MCF 10A (cell line): Measurements from ENCODE around the gene ZNF433. TPM values are rescaled to one million over a fixed set of nuclear protein-coding genes. Genes with fewer than 3 reads are reported as not detected.
A peak's percentile ranks its signal among the peaks of the same experiment; 100 is the strongest.

Experiments
- BruUV-seq: library from RNA; stranded (reverse); fragments of 400-500 nt; replicated peaks from 2 replicates; lab custom pipeline; 2021; lab: Mats Ljungman, UMichigan
- CTCF ChIA-PET: fragments of 300-600 bp; sonication (Branson Sonifier 250); formaldehyde crosslinking; extraction: SDS; loops from one replicate; lab custom pipeline; 2021; ENCODE audit warnings: antibody characterized with exemption, inconsistent platforms; lab: Yijun Ruan, JAX
- POLR2A ChIA-PET: fragments of 300-600, 350-650 bp; sonication (Branson Sonifier 250); formaldehyde crosslinking; extraction: SDS; loops from one replicate; lab custom pipeline; 2020; ENCODE audit warnings: antibody characterized with exemption, inconsistent platforms; lab: Yijun Ruan, JAX
- DNase-seq: peaks from one replicate; pipeline ENCODE4 v3.0.0-alpha.2; 2018; ENCODE audit not compliant: unreplicated experiment
- H3K27ac Mint-ChIP-seq: one replicate; pipeline ENCODE4 v1.8.0; 2022; ENCODE audit warnings: mild to moderate bottlenecking, low read depth, mixed read lengths; ENCODE audit not compliant: unreplicated experiment
- H3K27me3 Mint-ChIP-seq: one replicate; pipeline ENCODE4 v1.8.0; 2022; ENCODE audit warnings: mixed read lengths; ENCODE audit not compliant: insufficient read depth, unreplicated experiment
- H3K36me3 Mint-ChIP-seq: one replicate; pipeline ENCODE4 v1.8.0; 2022; ENCODE audit warnings: mild to moderate bottlenecking, moderate library complexity, mixed read lengths; ENCODE audit not compliant: insufficient read depth, unreplicated experiment
- H3K4me1 Mint-ChIP-seq: one replicate; pipeline ENCODE4 v1.8.0; 2022; ENCODE audit warnings: mixed read lengths; ENCODE audit not compliant: insufficient read depth, unreplicated experiment
- H3K4me3 Mint-ChIP-seq: one replicate; pipeline ENCODE4 v1.8.0; 2022; ENCODE audit warnings: mild to moderate bottlenecking, moderate library complexity, mixed read lengths; ENCODE audit not compliant: unreplicated experiment
- H3K9me3 Mint-ChIP-seq: one replicate; pipeline ENCODE4 v1.8.0; 2022; ENCODE audit warnings: mixed read lengths; ENCODE audit not compliant: unreplicated experiment
- intact Hi-C: fragments of 100-400 bp; cut with micrococcal nuclease; formaldehyde crosslinking; loops from 2 replicates; pipeline ENCODE4 v1.14.1; 2022
- total RNA-seq: library from RNA; stranded (reverse); gene quantifications from 2 replicates; pipeline ENCODE4 v1.2.3, GENCODE V29; 2022
- TF ChIP-seq, protein P1 (sequence below): fragments of 200-600 bp; IDR thresholded peaks from one replicate; pipeline ENCODE4 v1.8.0; 2022; ENCODE audit warnings: antibody characterized with exemption, mild to moderate bottlenecking; ENCODE audit not compliant: unreplicated experiment

Gene ZNF433
- total RNA-seq, 1 experiment from 2014 or later: 1.3 TPM

- intact Hi-C loops: no loop called here
- Mint-ChIP-seq H3K27me3 (no peaks in the 10 kb centered on the region), H3K4me1 (no peaks in the 10 kb centered on the region), H3K27ac (no peak overlapping the region), H3K36me3 (no peaks in the 10 kb centered on the region), H3K4me3 (no peak overlapping the region), H3K9me3 (peaks cover 29% of the 10 kb centered on the region)
- POLR2A ChIA-PET: no interaction called here
- BruUV-seq: no TSS peak
- no peak for DNase-seq
- TF ChIP-seq, protein P1, sequence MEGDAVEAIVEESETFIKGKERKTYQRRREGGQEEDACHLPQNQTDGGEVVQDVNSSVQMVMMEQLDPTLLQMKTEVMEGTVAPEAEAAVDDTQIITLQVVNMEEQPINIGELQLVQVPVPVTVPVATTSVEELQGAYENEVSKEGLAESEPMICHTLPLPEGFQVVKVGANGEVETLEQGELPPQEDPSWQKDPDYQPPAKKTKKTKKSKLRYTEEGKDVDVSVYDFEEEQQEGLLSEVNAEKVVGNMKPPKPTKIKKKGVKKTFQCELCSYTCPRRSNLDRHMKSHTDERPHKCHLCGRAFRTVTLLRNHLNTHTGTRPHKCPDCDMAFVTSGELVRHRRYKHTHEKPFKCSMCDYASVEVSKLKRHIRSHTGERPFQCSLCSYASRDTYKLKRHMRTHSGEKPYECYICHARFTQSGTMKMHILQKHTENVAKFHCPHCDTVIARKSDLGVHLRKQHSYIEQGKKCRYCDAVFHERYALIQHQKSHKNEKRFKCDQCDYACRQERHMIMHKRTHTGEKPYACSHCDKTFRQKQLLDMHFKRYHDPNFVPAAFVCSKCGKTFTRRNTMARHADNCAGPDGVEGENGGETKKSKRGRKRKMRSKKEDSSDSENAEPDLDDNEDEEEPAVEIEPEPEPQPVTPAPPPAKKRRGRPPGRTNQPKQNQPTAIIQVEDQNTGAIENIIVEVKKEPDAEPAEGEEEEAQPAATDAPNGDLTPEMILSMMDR: no peak
- CTCF ChIA-PET: no interaction called here
Observed at GRCh38 chr19:12075538-12076139, 40.2 kb upstream of the ZNF433 start.

DNA sequence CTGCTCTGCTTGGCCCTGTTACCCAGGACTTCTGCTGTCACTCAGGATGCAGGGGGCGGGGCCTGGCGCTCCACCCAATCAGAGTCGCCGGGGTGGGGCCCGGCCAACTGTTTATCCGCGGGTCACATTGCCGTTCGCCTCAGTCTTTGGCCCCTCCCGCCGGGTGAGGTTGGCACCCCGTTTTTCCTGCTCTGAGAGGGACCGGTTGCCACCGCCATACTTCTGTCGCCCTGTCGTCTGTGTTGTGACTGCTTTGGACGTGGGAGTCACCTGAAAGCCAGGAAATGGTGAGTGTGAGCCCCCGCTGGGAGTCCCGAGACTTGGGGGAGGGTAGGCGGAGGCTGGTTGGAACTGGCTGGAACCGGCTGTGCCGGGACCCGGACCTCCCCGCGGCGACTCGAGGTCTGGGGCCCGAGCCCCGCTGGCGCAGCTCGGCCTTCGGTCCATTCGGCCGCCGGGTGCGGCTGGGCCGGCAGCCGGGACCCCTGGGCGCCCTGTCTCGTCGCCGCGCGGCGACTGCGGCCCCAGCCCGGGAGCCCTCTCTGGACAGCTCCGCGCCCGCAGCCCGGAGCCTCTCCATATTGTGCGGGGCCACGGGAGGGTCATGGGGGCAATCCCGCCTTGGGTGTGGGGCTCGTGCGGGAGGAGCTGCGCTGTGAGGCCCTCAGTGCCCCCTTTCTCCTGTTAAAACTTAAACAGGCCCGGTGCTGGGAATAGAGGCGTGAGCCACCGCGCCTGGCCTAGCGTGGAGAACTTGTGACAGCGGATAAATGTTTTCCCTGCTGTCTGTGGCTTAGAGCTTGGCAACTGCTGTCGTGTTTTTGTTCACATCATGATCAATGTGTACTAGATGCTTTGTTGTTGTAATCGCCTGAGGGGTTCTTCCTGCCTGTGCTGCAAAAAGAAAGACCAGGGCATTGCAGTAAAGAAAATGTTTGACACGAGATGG lies 29.4 kb upstream of the ZNF433 start, which contains the start of gene ZNF844:
Gene ZNF844 (plus strand): TSS at position 142 of the 949 bp plus-strand sequence. CDS start 143 bp downstream, at position 285.
- intact Hi-C loops: no loop called here
- H3K9me3 Mint-ChIP-seq: no peaks in the 10 kb centered on the region
- POLR2A ChIA-PET: no interaction called here
- H3K4me3 Mint-ChIP-seq: no peak within 1 kb of the TSS
- H3K27me3 Mint-ChIP-seq: no peaks in the 10 kb centered on the region
- DNase-seq: no peak
- no peaks in the 10 kb centered on the region for H3K36me3 Mint-ChIP-seq
- TF ChIP-seq, protein P1: no peak
- H3K27ac Mint-ChIP-seq: no peak within 1 kb of the TSS
- CTCF ChIA-PET: interaction anchor here (0.6 kb wide), 2 partner anchors 57 to 142 kb away, joined by 3 to 4 read pairs; no protein-coding TSS in a partner anchor
- no TSS peak for BruUV-seq
- H3K4me1 Mint-ChIP-seq: no peaks in the 10 kb centered on the region

- DNase-seq: no peak
- intact Hi-C loops: no loop called here
- ChIA-PET POLR2A (no interaction called here), CTCF (no interaction called here)
- TF ChIP-seq, protein P1: no peak
- BruUV-seq: no TSS peak
- no peaks in the 10 kb centered on the region for H3K4me1 Mint-ChIP-seq
- H3K9me3 Mint-ChIP-seq: peaks cover 15% of the 10 kb centered on the region
- H3K27ac Mint-ChIP-seq: no peak overlapping the region
- no peaks in the 10 kb centered on the region for H3K36me3 Mint-ChIP-seq
- H3K4me3 Mint-ChIP-seq: no peak overlapping the region
- no peaks in the 10 kb centered on the region for H3K27me3 Mint-ChIP-seq
Observed at GRCh38 chr19:12055784-12056183, 20.3 kb upstream of the ZNF433 start.

DNA sequence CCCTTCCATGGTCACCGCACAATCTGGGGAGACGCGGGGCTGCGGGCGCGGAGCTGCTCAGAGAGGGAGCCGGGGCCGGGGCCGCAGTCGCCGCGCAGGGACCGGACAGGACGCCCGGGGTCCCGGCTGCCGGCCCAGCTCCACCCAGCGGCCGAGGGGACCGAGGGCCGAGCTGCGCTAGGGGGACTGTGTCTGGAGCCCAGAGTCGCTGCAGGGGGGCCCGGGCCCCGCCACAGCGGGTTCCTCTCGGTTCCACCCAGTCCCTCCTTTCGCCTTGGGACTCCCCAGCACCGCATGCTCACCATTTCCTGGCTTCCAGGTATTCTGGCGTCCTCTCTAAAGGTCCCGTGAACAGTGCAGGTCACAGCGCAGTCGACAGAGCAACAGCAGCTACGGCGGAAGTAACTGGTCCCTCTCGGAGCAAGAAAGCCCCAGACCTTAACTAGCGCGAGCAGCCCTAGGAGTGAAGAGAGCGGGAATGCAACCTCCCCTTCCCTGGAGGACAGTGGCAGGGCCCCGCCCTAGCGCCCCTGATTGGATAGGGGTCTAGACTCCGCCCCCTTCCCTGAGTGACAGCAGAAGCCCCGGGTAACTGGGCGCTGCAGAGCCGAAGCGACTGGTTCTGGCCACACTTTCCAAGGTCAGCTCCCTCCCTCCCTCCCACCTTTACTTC lies 17.2 kb upstream of the ZNF433 start, which contains the start of gene ZNF878:
Gene ZNF878 (minus strand): TSS at position 465 of the 673 bp plus-strand sequence. CDS start 160 bp downstream, at position 305.
- peaks cover 15% of the 10 kb centered on the region for H3K9me3 Mint-ChIP-seq
- peak within 1 kb of the TSS; percentile 5 for H3K4me3 Mint-ChIP-seq
- H3K27me3 Mint-ChIP-seq: no peaks in the 10 kb centered on the region
- intact Hi-C loops: no loop called here
- H3K36me3 Mint-ChIP-seq: no peaks in the 10 kb centered on the region
- no TSS peak for BruUV-seq
- ChIA-PET POLR2A (no interaction called here), CTCF (no interaction called here)
- H3K27ac Mint-ChIP-seq: no peak within 1 kb of the TSS
- H3K4me1 Mint-ChIP-seq: no peaks in the 10 kb centered on the region
- TF ChIP-seq, protein P1: no peak
- no peak for DNase-seq
